HTR-8/SVneo (cell line): Measurements from ENCODE around the gene ZBTB22.

Experiments
- DNase-seq: peaks from one replicate; pipeline ENCODE4 v3.0.0; 2011; ENCODE audit warnings: low spot score, mixed read lengths; ENCODE audit not compliant: insufficient read length
- FAIRE-seq: peaks from 2 replicates; lab custom pipeline; 2011; peaks lifted over from hg19 to GRCh38; lab: Jason Lieb, UNC

The ZBTB22 gene

GRCh38 chr6:33304216-33304615 lies 13.3 kb downstream of the ZBTB22 start:
- FAIRE-seq (no peak), DNase-seq (no peak)

- no peak for DNase-seq
- no peak for FAIRE-seq
Observed at GRCh38 chr6:33301877-33302276, 15.7 kb downstream of the ZBTB22 start.

GRCh38 chr6:33299237-33299944 lies 18.2 kb downstream of the ZBTB22 start:
- peak; percentile 52 for FAIRE-seq
- DNase-seq = peak; percentile 83

GRCh38 chr6:33298773-33299236 lies 18.7 kb downstream of the ZBTB22 start, which contains the start of gene RGL2:
Gene RGL2 (minus strand): TSS chr6:33298942. CDS start chr6:33298610, 332 bp downstream.
- DNase-seq (no peak), FAIRE-seq (no peak)

- no peak for FAIRE-seq
Observed at GRCh38 chr6:33297956-33298772, 19.4 kb downstream of the ZBTB22 start.

GRCh38 chr6:33297406-33297955 lies 20.1 kb downstream of the ZBTB22 start:
- DNase-seq = no peak

More at GRCh38 chr6:33297956-33298772, 19.4 kb downstream of the ZBTB22 start:
- no peak for DNase-seq

GRCh38 chr6:33296797-33297405 lies 20.6 kb downstream of the ZBTB22 start:
- DNase-seq = no peak
- FAIRE-seq = no peak

More at GRCh38 chr6:33297406-33297955, 20.1 kb downstream of the ZBTB22 start:
- no peak for FAIRE-seq

GRCh38 chr6:33295621-33296369 lies 21.7 kb downstream of the ZBTB22 start:
- DNase-seq (no peak), FAIRE-seq (no peak)

- FAIRE-seq = no peak
- DNase-seq = no peak
Observed at GRCh38 chr6:33294086-33294823, 23.3 kb downstream of the ZBTB22 start.

GRCh38 chr6:33292996-33293682 lies 24.4 kb downstream of the ZBTB22 start:
- no peak for FAIRE-seq

GRCh38 chr6:33290459-33290858 lies 27.1 kb downstream of the ZBTB22 start:
- no peak for FAIRE-seq
- DNase-seq = no peak

More at GRCh38 chr6:33292996-33293682, 24.4 kb downstream of the ZBTB22 start:
- DNase-seq = no peak

GRCh38 chr6:33289784-33290315 lies 27.7 kb downstream of the ZBTB22 start:
- DNase-seq = no peak
- FAIRE-seq = no peak

- DNase-seq = peak; percentile 96
- peak; percentile 31 for FAIRE-seq
Observed at GRCh38 chr6:33288921-33289783, 28.4 kb downstream of the ZBTB22 start, which contains the start of the genes PFDN6 and WDR46. Gene PFDN6 (plus strand): TSS chr6:33289601. CDS start chr6:33289857, 256 bp downstream. Gene WDR46 (minus strand): TSS chr6:33289239. CDS start chr6:33289170, 69 bp downstream.

GRCh38 chr6:33288141-33288920 lies 29.2 kb downstream of the ZBTB22 start:
- FAIRE-seq (no peak), DNase-seq (no peak)

- DNase-seq (no peak), FAIRE-seq (no peak)
Observed at GRCh38 chr6:33286946-33287914, 30.3 kb downstream of the ZBTB22 start.
